ENCODE results near the gene OR4D9. TPM values are rescaled to one million over a fixed set of nuclear protein-coding genes. Genes with fewer than 3 reads are reported as not detected.

OR4D9 gene
- total RNA-seq (2022; extraction: Qiagen RNA extraction) = not detected in 5 replicates

GRCh38 chr11:59510941-59511589 is at the start of gene OR4D9:
TSS of gene OR4D9 (plus strand) at chr11:59511539. CDS start at chr11:59514913, 3,374 bp downstream.

DNA sequence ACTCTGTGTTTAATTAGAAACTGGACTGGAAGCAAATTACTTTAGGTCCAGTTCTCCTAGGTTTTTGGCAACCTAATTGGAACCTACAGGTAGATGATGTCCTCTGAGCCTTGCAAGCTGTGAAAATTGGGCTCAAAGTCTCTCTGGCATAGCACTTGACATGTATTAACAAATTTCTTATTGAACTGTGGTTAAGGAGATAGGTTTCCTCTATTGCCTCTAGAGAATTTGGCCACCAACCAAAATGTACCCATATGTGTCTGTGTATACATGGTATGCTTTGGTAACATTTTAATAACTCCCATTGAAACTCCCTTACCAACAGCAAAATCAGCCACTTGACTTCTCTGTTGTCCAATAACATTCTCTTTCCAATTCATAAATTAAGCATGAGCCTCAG is 38.3 kb upstream of the OR4D9 start, which contains the start of gene OR4D10:
Gene OR4D10, plus strand, starts transcription at position 301 of the 400 bp plus-strand sequence. CDS start 4,115 bp downstream, outside the sequence.

GRCh38 chr11:59503276-59503675 is 8.1 kb upstream of the OR4D9 start, which contains the start of gene OR4D11:
TSS of gene OR4D11 (plus strand) at chr11:59503576. CDS start at chr11:59503576, 0 bp downstream.

Other genes with a start within 250 kb of the OR4D9 start
- gene OR5AN1, start 152.6 kb upstream of the OR4D9 start, total RNA-seq (2022; extraction: Qiagen RNA extraction) = not detected in 5 replicates
- not detected in 5 replicates for gene OR5A2, start 85.1 kb upstream of the OR4D9 start, total RNA-seq (2022; extraction: Qiagen RNA extraction)
- not detected in 5 replicates for gene OR5A1, start 75.1 kb upstream of the OR4D9 start, total RNA-seq (2022; extraction: Qiagen RNA extraction)
- gene OR4D6, start 54.6 kb upstream of the OR4D9 start, total RNA-seq (2022; extraction: Qiagen RNA extraction) = not detected in 5 replicates
- gene OR4D10, start 38.2 kb upstream of the OR4D9 start, total RNA-seq (2022; extraction: Qiagen RNA extraction) = not detected in 5 replicates
- not detected in 5 replicates for gene OR4D11, start 8.0 kb upstream of the OR4D9 start, total RNA-seq (2022; extraction: Qiagen RNA extraction)
- gene OSBP, start 104.2 kb downstream of the OR4D9 start, total RNA-seq (2022; extraction: Qiagen RNA extraction) = 25.1 to 29.9 TPM (median 27.1 TPM) in 5 replicates
- 40.0 to 47.9 TPM (median 46.0 TPM) in 5 replicates for gene PATL1, start 157.5 kb downstream of the OR4D9 start, total RNA-seq (2022; extraction: Qiagen RNA extraction)
- not detected in 5 replicates for gene OR10V1, start 202.3 kb downstream of the OR4D9 start, total RNA-seq (2022; extraction: Qiagen RNA extraction)
- 21.8 to 27.4 TPM (median 25.8 TPM) in 5 replicates for gene STX3, start 243.8 kb downstream of the OR4D9 start, total RNA-seq (2022; extraction: Qiagen RNA extraction)